Occipital lobe (tissue), 2 donors: ENCODE measurements around the gene SPAG16. TPM values are rescaled to one million over a fixed set of nuclear protein-coding genes. Genes with fewer than 3 reads are reported as not detected.

ENCODE experiments used
- DNase-seq: peaks from one replicate; lab custom pipeline; 2025; lab: John Stamatoyannopoulos, UW
- total RNA-seq: library from RNA; depleted of rRNA; stranded (reverse); fragments of >200 nt; gene quantifications from one replicate; pipeline ENCODE4 v1.2.3, GENCODE V29; 2014

The SPAG16 gene
- total RNA-seq, 1 donor from 2014 or later = 96.4 TPM

GRCh38 chr2:214247531-214247930, 963.3 kb downstream of the SPAG16 start:
- DNase-seq = no peak

GRCh38 chr2:214255046-214255445, 970.8 kb downstream of the SPAG16 start:
- DNase-seq = no peak

DNA sequence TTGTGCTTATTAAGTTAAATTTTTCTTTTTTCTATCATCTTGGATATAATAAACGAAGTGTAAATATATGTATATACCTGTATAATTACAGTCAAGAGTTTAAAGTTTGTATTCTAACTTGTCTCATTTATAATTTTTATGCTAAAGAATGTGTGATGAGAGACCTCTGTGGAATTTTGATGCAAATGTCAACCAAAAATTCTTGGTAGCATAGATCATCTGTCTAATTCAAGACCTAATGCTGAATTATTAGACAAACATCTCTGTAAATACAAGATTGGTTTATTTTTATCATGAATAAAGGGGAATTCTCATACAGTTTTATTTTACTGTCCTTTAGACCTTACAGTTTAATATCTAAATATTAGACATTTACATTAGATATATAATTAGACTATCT, 977.4 kb downstream of the SPAG16 start:
- DNase-seq = no peak

DNA sequence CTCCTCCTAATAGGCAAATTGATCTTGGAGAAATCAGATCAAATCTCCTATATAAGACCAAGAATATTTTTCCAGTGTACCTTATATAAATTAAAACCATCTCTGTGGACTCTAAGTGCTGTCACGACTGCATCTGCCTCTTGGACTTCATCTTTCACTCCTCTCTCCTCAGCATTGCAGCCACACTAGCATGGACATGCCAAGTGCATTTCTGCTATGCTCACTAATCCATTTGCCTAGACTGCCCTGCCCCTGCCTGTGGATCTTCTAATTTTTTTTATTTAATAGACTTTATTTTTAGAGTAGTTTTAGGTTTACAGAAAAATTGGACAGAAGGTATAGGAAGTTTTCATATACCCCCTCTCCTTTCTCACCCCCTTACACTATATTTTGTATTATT, 979.9 kb downstream of the SPAG16 start:
- DNase-seq = no peak

- no peak for DNase-seq
These were observed 981.8 kb downstream of the SPAG16 start for GRCh38 chr2:214265991-214266489.

DNA sequence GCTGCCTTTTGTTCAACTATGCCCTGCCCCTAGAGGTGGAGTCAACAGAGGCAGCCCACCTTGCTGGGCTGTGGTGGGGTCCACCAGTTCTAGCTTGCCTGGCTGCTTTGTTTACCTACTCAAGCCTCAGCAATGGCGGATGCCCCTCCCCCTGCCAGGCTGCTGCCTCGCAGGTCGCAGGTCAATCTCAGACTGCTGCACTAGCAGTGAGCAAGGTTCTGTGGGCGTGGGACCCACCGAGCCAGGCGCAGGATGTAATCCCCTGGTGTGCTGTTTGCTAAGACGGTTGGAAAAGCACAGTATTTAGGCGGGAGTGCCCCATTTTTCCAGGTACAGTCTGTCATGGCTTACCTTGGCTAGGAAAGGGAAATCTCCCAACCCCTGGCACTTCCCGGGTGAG, 993.6 kb downstream of the SPAG16 start:
- DNase-seq = no peak

- no peak for DNase-seq
These were observed 1001.7 kb downstream of the SPAG16 start for GRCh38 chr2:214286011-214286410.

DNA sequence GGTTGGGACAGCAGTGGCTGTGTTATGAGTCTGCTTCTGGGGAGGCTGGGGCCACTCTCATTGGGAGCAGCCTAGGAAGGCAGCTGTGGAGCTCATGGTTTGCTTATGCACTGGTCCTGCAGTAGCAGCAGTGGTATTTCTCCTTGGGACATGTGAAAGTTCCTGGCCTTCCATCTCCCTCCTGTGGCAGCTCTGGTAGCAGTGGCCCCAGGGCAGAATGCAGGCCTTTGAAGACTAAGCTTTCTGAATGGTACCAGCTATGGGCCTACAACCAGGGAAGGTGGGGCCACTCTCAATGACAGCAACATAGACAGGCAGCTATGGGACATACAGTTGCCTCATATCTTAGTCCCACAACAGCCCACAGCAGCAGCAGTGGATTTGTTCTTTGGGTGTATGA, 1009.3 kb downstream of the SPAG16 start:
- no peak for DNase-seq

DNA sequence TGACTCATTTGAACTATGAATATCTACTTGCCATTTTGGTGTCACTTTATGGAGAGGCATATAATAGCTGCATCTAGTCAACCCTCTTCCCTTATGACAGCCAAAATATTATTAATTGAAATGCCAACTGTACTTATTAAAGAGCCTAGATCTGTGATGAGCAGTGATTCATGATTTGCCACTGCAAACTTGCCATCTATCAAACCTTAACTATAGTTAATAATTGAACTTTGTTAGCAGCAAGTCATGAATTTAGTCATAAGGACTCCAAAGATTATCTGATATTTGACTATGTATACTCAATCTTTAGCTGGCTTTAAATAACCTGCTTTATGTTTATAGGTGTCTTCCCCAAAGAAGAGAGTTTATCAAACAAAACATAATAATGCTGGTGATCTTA, 1010.2 kb downstream of the SPAG16 start:
- DNase-seq = no peak

DNA sequence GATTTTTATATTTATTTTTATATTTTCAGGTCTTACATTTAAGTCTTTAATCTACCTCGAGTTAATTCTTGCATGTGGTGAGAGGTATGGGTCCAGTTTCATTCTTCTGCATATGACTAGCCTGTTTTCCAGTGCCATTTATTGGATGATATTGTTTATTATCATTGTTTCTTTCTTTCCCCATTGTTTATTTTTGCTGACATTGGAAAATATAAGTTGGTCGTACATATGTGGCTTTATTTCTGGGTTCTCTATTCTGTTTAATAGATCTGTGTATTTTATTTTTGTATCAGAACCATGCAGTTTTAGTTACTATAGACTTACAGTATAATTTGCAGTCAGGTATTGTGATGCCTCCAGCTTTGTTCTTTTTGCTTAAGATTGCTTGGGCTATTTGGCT, 1013.2 kb downstream of the SPAG16 start:
- no peak for DNase-seq

DNA sequence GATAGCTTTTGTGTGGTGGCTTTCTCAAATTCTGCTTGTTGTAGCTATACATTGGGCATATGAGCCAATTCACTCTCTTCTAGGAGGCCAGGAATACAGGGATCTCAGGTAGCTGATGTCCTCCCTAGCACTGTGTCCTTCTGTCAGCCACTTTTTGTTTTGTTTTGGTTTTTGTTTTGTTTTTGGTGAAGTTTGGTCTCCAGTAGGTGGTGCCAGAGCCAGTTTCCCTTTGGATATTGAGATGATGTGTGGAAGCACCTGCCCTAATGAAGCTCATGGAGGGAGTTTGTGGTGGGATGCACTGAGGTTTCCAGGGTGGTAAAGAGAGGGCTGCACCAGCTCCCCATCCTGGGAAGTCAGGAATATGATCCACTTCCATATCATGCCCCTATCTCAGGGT, 1026.1 kb downstream of the SPAG16 start:
- DNase-seq = no peak

DNA sequence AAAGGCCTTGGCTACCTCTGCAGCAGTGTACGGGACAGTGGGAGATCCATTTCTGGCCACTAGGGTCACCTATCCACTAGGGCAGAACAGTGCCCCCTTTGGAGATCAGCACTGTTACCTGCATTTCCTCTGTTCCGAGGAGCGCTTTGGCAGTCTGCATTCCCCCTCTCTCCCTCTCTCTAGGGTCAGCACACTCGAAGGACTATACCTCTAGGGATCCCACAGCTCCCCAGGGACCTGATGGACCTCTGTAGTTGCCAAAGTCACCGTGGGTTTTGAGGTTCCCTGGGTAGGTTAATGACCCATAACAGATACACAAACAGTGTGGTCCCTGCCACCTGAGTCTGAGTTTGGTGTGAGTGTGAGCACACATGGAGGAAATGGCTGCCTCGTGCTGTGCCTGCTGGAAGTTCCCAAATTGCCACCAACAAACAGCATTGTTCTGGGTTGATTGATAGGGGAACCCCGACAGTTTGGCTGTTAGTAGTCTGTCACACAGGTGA, 1026.8 kb downstream of the SPAG16 start:
- no peak for DNase-seq

DNA sequence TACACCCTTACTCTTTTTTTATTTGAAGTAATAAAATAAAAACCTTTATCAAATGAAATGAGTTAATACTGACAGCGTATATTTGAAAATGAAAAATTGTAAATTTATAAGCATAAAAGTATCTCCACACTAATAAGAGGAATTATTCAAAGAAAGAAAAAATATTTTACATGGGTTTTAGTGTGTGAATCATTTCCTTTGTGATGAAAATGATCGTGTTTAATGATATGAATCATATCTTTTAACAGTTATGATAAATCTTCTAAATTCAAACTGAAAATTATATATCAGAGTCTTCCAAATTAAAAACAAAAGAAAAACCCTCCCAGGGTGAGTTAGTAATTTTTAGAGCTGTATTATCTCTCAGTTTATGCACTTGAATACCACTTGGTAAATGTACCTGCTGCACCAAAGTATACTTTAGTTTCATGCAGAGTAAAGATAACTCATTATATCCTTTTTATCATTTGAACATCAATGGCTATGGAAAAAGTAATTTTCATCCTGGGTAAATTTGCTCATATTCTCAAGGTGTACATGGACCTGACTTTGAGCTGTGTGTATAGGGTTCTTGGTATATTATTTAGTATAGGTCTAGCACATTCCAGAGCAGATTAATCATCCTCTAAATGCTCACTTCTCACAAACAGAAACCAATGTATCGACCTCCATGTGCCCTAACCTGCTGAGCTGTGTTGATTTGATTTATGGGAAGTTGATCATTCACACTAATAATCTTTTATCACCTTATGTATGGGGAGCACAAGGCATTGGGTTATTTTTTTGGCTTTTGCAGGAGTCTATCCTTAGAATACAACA, 1027.9 kb downstream of the SPAG16 start:
- no peak for DNase-seq

DNA sequence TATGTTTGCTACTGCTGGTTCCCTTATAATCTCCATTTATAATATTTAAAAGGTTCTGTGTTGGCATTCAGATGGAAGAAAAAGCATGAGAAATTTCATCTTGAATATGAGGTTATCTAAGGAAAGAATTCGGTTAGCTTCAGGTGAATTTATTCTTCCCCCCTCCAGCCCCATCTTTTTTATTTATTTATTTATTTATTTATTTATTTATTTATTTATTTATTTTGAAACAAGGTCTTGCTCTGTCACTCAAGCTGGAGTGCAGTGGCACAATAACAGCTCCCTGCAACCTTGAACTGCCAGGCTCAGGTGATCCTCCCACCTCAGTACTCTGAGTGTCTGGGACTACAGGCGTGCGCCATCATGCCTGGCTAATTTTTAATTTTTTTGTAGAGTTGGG, 1031.1 kb downstream of the SPAG16 start:
- no peak for DNase-seq

GRCh38 chr2:214320211-214320610, 1035.9 kb downstream of the SPAG16 start:
- no peak for DNase-seq

- no peak for DNase-seq
These were observed 1038.4 kb downstream of the SPAG16 start for GRCh38 chr2:214322662-214323061.

- DNase-seq = no peak
These were observed 1041.1 kb downstream of the SPAG16 start for GRCh38 chr2:214325404-214325803.

DNA sequence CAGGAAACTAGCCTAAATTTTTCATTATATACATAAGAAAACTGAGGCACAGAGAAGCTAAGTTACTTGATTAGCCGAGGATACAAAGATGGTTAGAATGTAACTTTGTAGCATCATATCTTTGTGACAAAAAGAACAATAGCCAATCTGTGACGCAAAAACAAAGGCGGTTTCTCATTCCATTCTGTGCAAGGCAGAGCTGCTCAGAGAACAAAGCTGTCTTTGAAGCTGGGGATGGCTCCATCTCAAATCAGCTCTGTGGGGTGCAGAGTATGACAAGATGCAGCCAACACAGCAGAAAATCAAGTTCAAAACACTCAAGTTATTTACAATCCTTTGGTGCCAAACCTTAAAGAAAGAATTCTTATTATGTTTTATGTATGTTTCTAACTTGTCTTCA, 1044.7 kb downstream of the SPAG16 start:
- peak; percentile 54 for DNase-seq

- no peak for DNase-seq
These were observed 1057.4 kb downstream of the SPAG16 start for GRCh38 chr2:214341646-214342045.

GRCh38 chr2:214358506-214358905, 1074.2 kb downstream of the SPAG16 start:
- no peak for DNase-seq

- no peak for DNase-seq
These were observed 1076.9 kb downstream of the SPAG16 start for GRCh38 chr2:214361116-214361515.

DNA sequence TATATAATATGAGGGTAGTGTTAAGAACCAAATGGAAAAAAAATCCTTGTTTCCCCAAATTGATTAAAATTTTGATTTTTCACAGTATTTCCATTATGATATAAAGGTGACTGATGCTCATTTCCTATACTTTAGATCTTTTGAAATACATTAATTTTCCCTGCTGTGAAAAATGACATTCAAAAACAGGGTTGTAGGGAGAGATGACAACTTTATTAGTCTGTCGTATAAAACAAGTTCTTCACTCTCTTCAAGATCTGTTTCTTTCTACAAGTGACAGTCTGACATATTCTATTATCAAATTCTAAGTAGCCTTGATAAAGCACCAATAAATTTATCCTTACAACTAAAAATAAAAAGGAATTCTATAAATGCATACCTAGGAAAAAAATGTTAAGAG, 1081.3 kb downstream of the SPAG16 start:
- DNase-seq = no peak

GRCh38 chr2:214367171-214367570, 1082.9 kb downstream of the SPAG16 start:
- DNase-seq = no peak
